Progenitor cell of endocrine pancreas (in vitro differentiated cells): ENCODE data around the gene ZNF778. TPM values are rescaled to one million over a fixed set of nuclear protein-coding genes. Genes with fewer than 3 reads are reported as not detected.

Experiments used
- DNase-seq: peaks from one replicate; pipeline ENCODE4 v3.0.0; 2021; ENCODE audit warnings: low spot score; ENCODE audit not compliant: unreplicated experiment
- H3K27ac Mint-ChIP-seq: 2 replicates; pipeline ENCODE4 v1.8.0; 2021; ENCODE audit warnings: mild to moderate bottlenecking, moderate library complexity, mixed read lengths
- H3K27me3 Mint-ChIP-seq: 2 replicates; pipeline ENCODE4 v1.8.0; 2021; ENCODE audit warnings: mixed read lengths
- H3K36me3 Mint-ChIP-seq: 2 replicates; pipeline ENCODE4 v1.8.0; 2022; ENCODE audit warnings: mixed read lengths; ENCODE audit not compliant: insufficient read depth
- H3K4me1 Mint-ChIP-seq: 2 replicates; pipeline ENCODE4 v1.8.0; 2021; ENCODE audit warnings: low read depth, mixed read lengths
- H3K4me3 Mint-ChIP-seq: 2 replicates; pipeline ENCODE4 v1.8.0; 2021; ENCODE audit warnings: low read depth, mild to moderate bottlenecking, moderate library complexity, mixed read lengths
- H3K9me3 Mint-ChIP-seq: 2 replicates; pipeline ENCODE4 v1.8.0; 2021; ENCODE audit warnings: low read depth, mixed read lengths
- total RNA-seq: library from RNA; stranded (reverse); gene quantifications from 2 replicates; pipeline ENCODE4 v1.2.1, GENCODE V29; 2021
- TF ChIP-seq, protein P1 (sequence below): fragments of 200-600 bp; sonication (generic); IDR thresholded peaks from one replicate; pipeline ENCODE4 v1.5.0; 2021; ENCODE audit warnings: antibody characterized with exemption, mild to moderate bottlenecking; ENCODE audit not compliant: unreplicated experiment

The ZNF778 gene
- total RNA-seq, 1 donor from 2014 or later: 11.2 TPM

DNA sequence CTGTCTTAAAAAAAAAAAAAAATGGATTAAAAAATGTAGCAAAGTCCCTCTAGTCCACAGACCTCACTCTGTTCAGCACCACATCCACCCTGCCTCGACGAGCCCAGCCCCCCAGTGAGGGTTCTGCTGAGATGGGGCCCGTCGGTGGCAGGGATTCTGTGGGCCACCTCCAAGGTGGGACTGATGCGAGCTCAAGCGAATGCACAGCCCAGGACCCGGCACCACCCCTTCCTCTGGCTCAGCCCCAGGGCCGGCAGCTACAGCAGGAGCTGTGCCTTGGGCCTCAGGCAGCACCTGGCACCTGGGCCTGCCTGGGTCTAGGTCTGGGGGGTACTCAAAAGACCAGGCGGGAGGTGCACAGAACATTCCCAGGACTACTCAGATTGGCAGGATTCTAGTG is 59.5 kb downstream of the ZNF778 start:
- TF ChIP-seq, protein P1, sequence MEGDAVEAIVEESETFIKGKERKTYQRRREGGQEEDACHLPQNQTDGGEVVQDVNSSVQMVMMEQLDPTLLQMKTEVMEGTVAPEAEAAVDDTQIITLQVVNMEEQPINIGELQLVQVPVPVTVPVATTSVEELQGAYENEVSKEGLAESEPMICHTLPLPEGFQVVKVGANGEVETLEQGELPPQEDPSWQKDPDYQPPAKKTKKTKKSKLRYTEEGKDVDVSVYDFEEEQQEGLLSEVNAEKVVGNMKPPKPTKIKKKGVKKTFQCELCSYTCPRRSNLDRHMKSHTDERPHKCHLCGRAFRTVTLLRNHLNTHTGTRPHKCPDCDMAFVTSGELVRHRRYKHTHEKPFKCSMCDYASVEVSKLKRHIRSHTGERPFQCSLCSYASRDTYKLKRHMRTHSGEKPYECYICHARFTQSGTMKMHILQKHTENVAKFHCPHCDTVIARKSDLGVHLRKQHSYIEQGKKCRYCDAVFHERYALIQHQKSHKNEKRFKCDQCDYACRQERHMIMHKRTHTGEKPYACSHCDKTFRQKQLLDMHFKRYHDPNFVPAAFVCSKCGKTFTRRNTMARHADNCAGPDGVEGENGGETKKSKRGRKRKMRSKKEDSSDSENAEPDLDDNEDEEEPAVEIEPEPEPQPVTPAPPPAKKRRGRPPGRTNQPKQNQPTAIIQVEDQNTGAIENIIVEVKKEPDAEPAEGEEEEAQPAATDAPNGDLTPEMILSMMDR: no peak
- no peak overlapping the region for H3K4me3 Mint-ChIP-seq
- no peak for DNase-seq
- peaks cover 17% of the 10 kb centered on the region for H3K36me3 Mint-ChIP-seq
- no peaks in the 10 kb centered on the region for H3K27me3 Mint-ChIP-seq
- H3K9me3 Mint-ChIP-seq: no peaks in the 10 kb centered on the region
- H3K27ac Mint-ChIP-seq: no peak overlapping the region
- no peaks in the 10 kb centered on the region for H3K4me1 Mint-ChIP-seq

DNA sequence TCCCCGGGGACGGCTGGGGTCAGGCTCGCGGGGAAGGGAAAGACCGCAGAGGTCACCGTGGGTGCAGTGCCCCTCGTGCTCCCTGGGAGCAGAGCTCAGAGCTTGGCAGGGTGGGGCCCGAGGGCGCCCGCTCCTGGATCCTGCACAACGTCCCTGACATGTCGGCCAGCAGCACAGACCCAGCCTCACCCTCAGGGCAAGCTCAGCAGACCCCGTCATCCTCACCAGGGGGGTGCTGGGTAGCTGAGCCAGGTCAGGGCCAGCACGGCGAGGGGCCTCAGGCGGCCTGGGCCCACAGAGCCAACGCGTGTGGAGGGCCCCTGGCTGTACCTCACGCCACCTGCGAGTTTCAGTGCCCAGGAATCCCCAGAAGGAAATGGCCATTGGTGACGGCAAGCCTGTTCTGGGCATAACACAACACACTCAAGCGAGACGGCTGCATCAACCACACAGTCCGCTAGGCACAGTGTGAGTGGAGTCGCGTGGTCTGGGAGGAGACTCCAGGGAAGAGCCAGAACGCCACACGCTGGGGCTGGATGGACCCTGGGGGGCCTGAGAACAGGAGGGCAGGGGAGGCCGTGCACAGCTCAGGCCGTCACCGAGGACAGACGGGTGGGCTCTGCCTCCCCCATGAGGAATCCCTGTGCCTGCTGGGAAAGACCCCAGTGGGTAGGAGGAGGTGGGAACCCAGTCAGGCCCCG is 60.3 kb downstream of the ZNF778 start:
- TF ChIP-seq, protein P1: no peak
- H3K9me3 Mint-ChIP-seq: no peaks in the 10 kb centered on the region
- H3K36me3 Mint-ChIP-seq: peaks cover 13% of the 10 kb centered on the region
- H3K27ac Mint-ChIP-seq: peak overlapping the region; percentile 78
- H3K4me1 Mint-ChIP-seq: no peaks in the 10 kb centered on the region
- no peak for DNase-seq
- H3K4me3 Mint-ChIP-seq: no peak overlapping the region
- no peaks in the 10 kb centered on the region for H3K27me3 Mint-ChIP-seq

DNA sequence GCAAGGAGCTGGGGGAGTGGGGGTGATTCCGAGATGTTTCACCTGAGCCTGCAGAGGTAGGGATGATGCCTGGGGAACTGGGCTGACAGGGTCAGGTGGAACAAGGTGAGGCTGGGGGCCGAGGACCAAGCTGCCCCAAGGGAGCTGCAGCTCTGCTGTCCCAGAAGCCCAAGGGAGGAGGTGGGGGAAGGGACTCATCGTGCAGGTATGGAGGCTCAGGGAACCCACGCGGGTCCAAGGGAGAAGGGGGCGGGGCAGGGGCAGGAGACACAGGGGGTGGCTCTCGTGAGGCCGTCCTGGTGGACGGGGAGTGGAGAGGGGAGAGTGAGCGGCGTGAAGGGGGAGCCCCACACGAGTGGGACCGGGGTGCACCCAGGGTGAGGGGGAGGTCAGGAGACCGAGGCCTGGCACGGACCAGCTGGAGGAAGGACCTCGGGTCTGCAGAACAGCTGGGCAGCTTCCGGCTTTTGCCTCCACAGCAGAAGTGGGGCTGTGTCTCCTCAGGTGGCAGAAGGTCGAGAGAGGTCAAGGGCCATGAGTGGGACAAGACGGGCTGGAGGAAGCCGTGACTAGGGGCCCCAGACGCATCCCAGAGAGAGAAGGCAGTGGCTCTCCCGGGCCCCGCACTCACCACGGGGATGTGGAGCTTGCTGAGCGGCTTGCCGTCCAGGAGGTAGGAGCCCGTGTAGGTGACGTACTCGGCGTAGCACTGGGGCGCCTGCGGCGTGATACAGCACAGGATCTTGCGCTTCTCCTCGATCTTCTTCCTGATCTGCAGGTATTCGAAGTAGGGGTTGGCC is 61.1 kb downstream of the ZNF778 start:
- peak overlapping the region; percentile 78 for H3K27ac Mint-ChIP-seq

DNA sequence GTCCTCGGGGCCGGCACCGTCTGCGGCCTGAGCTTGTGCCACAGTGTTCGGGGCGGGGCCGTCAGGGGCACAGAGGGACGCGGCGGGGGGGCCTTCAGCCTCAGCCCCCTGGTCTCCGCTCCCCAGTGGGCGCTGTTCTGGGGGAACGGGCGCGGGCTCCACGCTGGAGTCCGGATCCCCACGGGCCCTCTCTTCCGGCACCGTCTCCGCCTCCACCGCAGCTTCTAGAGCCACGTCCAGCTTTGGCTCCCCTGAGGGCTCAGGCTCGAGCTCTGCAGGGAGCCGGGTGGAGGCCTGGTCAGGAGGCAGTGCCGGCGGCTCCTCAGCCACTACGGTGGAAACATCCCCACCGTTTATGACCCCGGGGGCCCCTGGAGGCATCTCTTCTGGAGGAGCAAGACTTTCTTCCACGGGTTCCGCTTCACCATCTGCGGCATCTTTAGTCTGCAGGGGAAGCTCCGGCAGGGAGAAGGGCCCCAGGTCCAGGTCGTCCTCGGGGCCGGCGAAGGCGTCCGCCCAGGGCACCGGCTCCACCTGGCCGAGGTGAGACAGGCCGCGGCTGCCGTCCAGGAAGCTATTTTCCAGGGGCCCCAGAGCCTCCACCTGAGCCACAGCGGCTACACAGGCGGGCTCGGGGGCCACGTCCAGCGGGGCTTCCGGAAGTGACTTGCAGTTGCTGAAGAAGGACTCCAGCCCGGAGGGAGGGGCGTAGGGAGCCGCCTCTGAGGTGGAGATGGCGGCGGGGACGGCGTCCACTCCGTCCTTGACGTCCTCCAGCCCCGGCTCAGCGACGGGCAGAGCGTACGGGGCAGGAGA is 62.4 kb downstream of the ZNF778 start:
- no peak overlapping the region for H3K27ac Mint-ChIP-seq
- TF ChIP-seq, protein P1: no peak
- H3K4me3 Mint-ChIP-seq: no peak overlapping the region
- no peaks in the 10 kb centered on the region for H3K4me1 Mint-ChIP-seq
- no peaks in the 10 kb centered on the region for H3K9me3 Mint-ChIP-seq
- no peak for DNase-seq
- H3K27me3 Mint-ChIP-seq: no peaks in the 10 kb centered on the region
- H3K36me3 Mint-ChIP-seq: peaks cover 5% of the 10 kb centered on the region

More for the DNA sequence above, 61.1 kb downstream of the ZNF778 start:
- Mint-ChIP-seq H3K36me3 (peaks cover 7% of the 10 kb centered on the region), H3K9me3 (no peaks in the 10 kb centered on the region), H3K4me1 (no peaks in the 10 kb centered on the region), H3K27me3 (no peaks in the 10 kb centered on the region), H3K4me3 (no peak overlapping the region)
- no peak for DNase-seq
- TF ChIP-seq, protein P1: no peak
